IMR-90 (cell line): ENCODE data around the gene DNAJC4.

Experiments
- CTCF ChIP-seq: conservative IDR thresholded peaks from 2 replicates; pipeline ENCODE4 v1.5.1; 2012; ENCODE audit warnings: mild to moderate bottlenecking, low read depth, low read length, improper control_type of control experiment
- POLR2A ChIP-seq: IDR thresholded peaks from 2 replicates; pipeline ENCODE4 v1.6.1; 2012; ENCODE audit warnings: mild to moderate bottlenecking, low read depth, low read length
- RFX5 ChIP-seq: IDR thresholded peaks from 2 replicates; pipeline ENCODE4 v1.8.0; 2012; ENCODE audit warnings: low read depth, mild to moderate bottlenecking, low read length, moderate library complexity

DNA sequence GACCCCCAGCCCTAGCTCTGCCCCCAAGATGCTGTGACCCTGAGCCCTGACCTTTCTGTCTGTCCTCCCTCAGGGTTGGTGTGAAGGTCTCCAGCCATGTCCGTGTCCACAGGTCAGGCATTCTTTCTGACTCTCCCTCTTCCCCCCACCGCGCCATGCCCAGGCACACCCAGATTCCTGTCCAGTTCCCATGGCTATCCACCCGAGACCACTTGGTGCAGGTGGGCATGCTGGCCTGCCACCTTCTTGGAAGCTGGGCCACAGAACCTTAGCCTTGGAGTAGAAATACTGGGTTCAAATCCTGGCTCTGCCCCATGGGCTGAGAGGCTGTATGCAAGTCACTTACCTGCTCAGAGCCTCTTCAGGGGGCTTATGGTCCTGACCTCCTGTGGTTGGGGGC lies 18.7 kb downstream of the DNAJC4 start:
- no peak for TF ChIP-seq CTCF
- TF ChIP-seq RFX5: no peak
- TF ChIP-seq POLR2A: no peak
